Fibroblast of skin of back (primary cell): ENCODE results near the gene PSMD9. TPM values are rescaled to one million over a fixed set of nuclear protein-coding genes. Genes with fewer than 3 reads are reported as not detected.
A peak's percentile ranks its signal among the peaks of the same experiment; 100 is the strongest.
"Not testable (repeated sequence)": the region's sequence is repeated elsewhere in the genome, so short reads cannot be mapped to it uniquely, and the experiment has no call there.

Source experiments
- DNase-seq: peaks from one replicate; pipeline ENCODE4 v3.0.0-alpha.2; 2013
- polyA plus RNA-seq, 2 experiments: library from polyadenylated mRNA; unstranded; fragments of 120-200 nt; gene quantifications; one replicate each; pipeline ENCODE4 v1.2.1, GENCODE V29; 2013; ENCODE audit not compliant: insufficient read length in 2 of 2

Gene PSMD9
- polyA plus RNA-seq (2013, experiment 1 of 2; ENCODE audit: insufficient read length) = 92.5 TPM
- 54.9 TPM for polyA plus RNA-seq (2013, experiment 2 of 2; ENCODE audit: insufficient read length)

GRCh38 chr12:121888478-121889273 is at the start of gene PSMD9:
Gene PSMD9, plus strand, starts transcription at chr12:121888790. Its CDS starts 67 bp downstream, at chr12:121888857.
- DNase-seq = peak; percentile 97

GRCh38 chr12:121839106-121839992 is 49.2 kb upstream of the PSMD9 start:
- DNase-seq = peak; percentile 95

- no peak for DNase-seq
Observed at GRCh38 chr12:121839993-121840761, 48.4 kb upstream of the PSMD9 start.

GRCh38 chr12:121843236-121843982 is 45.2 kb upstream of the PSMD9 start:
- DNase-seq = no peak

GRCh38 chr12:121845701-121846100 is 42.9 kb upstream of the PSMD9 start:
- no peak for DNase-seq

- no peak for DNase-seq
Observed at GRCh38 chr12:121849211-121849610, 39.4 kb upstream of the PSMD9 start.

- DNase-seq = no peak
Observed at GRCh38 chr12:121849665-121850064, 38.9 kb upstream of the PSMD9 start.

- not testable (repeated sequence) for DNase-seq
Observed at GRCh38 chr12:121852392-121852791, 36.2 kb upstream of the PSMD9 start.

GRCh38 chr12:121857322-121858246 is 31.0 kb upstream of the PSMD9 start:
- DNase-seq = no peak

- DNase-seq = no peak
Observed at GRCh38 chr12:121858318-121858661, 30.3 kb upstream of the PSMD9 start.

GRCh38 chr12:121858662-121859572 is 29.7 kb upstream of the PSMD9 start, which contains the start of gene HPD:
Gene HPD, minus strand, starts transcription at chr12:121858859. Its CDS starts 36 bp downstream, at chr12:121858823.
- DNase-seq = peak; percentile 77

- no peak for DNase-seq
Observed at GRCh38 chr12:121860257-121860656, 28.3 kb upstream of the PSMD9 start.

- DNase-seq = not testable (repeated sequence)
Observed at GRCh38 chr12:121860699-121861098, 27.9 kb upstream of the PSMD9 start.

GRCh38 chr12:121861636-121862254 is 26.8 kb upstream of the PSMD9 start:
- DNase-seq = no peak

GRCh38 chr12:121866331-121866730 is 22.3 kb upstream of the PSMD9 start:
- no peak for DNase-seq

- not testable (repeated sequence) for DNase-seq
Observed at GRCh38 chr12:121869229-121869628, 19.4 kb upstream of the PSMD9 start.

GRCh38 chr12:121871467-121871866 is 17.1 kb upstream of the PSMD9 start:
- DNase-seq = no peak

- DNase-seq = peak; percentile 79
Observed at GRCh38 chr12:121872546-121873215, 15.9 kb upstream of the PSMD9 start.
